Natural killer cell (primary cell): ENCODE results near the gene LYZL1. TPM values are rescaled to one million over a fixed set of nuclear protein-coding genes. Genes with fewer than 3 reads are reported as not detected.

Experiments used
- ATAC-seq, 3 donors: fragments of 150-1000 bp in 2 of 3; fragments of 200-7000 bp in 1 of 3; cut with Tn5 transposase; 1 replicate in 1 of 3; 2 replicates in 2 of 3; pipeline ENCODE4 v1.10.0; 2021; ENCODE audit warnings: mild to moderate bottlenecking in 2 of 3, moderate library complexity in 2 of 3
- DNase-seq, 2 donors: peaks; one replicate each; pipeline versions ENCODE4 v3.0.0 to v3.0.0-alpha.2; 2013 to 2021; ENCODE audit warnings: mixed read lengths in 1 of 2
- H3K27ac ChIP-seq: one replicate; pipeline ENCODE4 v1.5.1; 2013; ENCODE audit warnings: mild to moderate bottlenecking, low read length
- H3K27me3 ChIP-seq: one replicate; pipeline ENCODE4 v1.6.1; 2013; ENCODE audit warnings: low read length; ENCODE audit not compliant: control insufficient read depth, insufficient read depth
- H3K36me3 ChIP-seq: one replicate; pipeline ENCODE4 v1.6.1; 2013; ENCODE audit warnings: low read length; ENCODE audit not compliant: control insufficient read depth, insufficient read depth
- H3K4me1 ChIP-seq: one replicate; pipeline ENCODE4 v1.6.1; 2013; ENCODE audit warnings: low read length; ENCODE audit not compliant: control insufficient read depth, insufficient read depth
- H3K4me3 ChIP-seq: one replicate; pipeline ENCODE4 v1.5.1; 2013; ENCODE audit warnings: low read length
- H3K9me3 ChIP-seq: one replicate; pipeline ENCODE4 v1.6.1; 2013; ENCODE audit warnings: low read length; ENCODE audit not compliant: control insufficient read depth, insufficient read depth
- H3K27ac Mint-ChIP-seq, 2 donors: one replicate each; pipeline ENCODE4 v1.8.0; 2022; ENCODE audit warnings: mild to moderate bottlenecking in 2 of 2, mixed read lengths in 2 of 2, moderate library complexity in 1 of 2
- H3K27me3 Mint-ChIP-seq, 2 donors: one replicate each; pipeline ENCODE4 v1.8.0; 2022; ENCODE audit warnings: low read depth in 2 of 2, mixed read lengths in 2 of 2
- H3K36me3 Mint-ChIP-seq: one replicate; pipeline ENCODE4 v1.8.0; 2022; ENCODE audit warnings: mixed read lengths
- H3K4me1 Mint-ChIP-seq, 2 donors: one replicate each; pipeline ENCODE4 v1.8.0; 2022; ENCODE audit warnings: mixed read lengths in 2 of 2
- H3K4me3 Mint-ChIP-seq: one replicate; pipeline ENCODE4 v1.8.0; 2022; ENCODE audit warnings: mild to moderate bottlenecking, moderate library complexity, mixed read lengths
- H3K9me3 Mint-ChIP-seq, 2 donors: one replicate each; pipeline ENCODE4 v1.8.0; 2022; ENCODE audit warnings: mixed read lengths in 2 of 2
- WGBS: methylation state at CpG from one replicate; pipeline ENCODE4 v1.1.7; 2013; ENCODE audit warnings: missing lambda C conversion rate; ENCODE audit not compliant: insufficient coverage; 5-methylcytosine and 5-hydroxymethylcytosine counted together
- intact Hi-C: fragments of 100-400 bp; cut with micrococcal nuclease; formaldehyde crosslinking; loops from one replicate; pipeline ENCODE4 v1.14.2; 2022
- total RNA-seq, 4 donors: library from RNA; stranded (reverse); fragments of 120-200 nt in 1 of 4; gene quantifications; one replicate each; pipeline versions ENCODE4 v1.2.3 to v1.2.4, GENCODE V29; 2013 to 2022
- TF ChIP-seq, protein P1 (sequence below): fragments of 200-600 bp; IDR thresholded peaks from one replicate; pipeline ENCODE4 v1.8.0; 2022; ENCODE audit warnings: antibody characterized with exemption

Gene LYZL1
- total RNA-seq, 3 donors from 2014 or later (not counting 1 experiment from before 2014, with no cell fraction given), result not detected

GRCh38 chr10:29323367-29323766, 34.5 kb downstream of the LYZL1 start:
- ATAC-seq (no peak), DNase-seq (no peak)
- H3K4me1 Mint-ChIP-seq, result peaks cover 3% of the 10 kb centered on the region in 2 donors
- Histone ChIP-seq H3K27ac (no peak overlapping the region), H3K4me1 (peaks cover 8% of the 10 kb centered on the region), H3K27me3 (no peaks in the 10 kb centered on the region), H3K36me3 (no peaks in the 10 kb centered on the region), H3K9me3 (no peaks in the 10 kb centered on the region), H3K4me3 (no peak overlapping the region)
- WGBS, result 11% methylated on average over 5 of the region's 5 CpGs
- TF ChIP-seq, protein P1, sequence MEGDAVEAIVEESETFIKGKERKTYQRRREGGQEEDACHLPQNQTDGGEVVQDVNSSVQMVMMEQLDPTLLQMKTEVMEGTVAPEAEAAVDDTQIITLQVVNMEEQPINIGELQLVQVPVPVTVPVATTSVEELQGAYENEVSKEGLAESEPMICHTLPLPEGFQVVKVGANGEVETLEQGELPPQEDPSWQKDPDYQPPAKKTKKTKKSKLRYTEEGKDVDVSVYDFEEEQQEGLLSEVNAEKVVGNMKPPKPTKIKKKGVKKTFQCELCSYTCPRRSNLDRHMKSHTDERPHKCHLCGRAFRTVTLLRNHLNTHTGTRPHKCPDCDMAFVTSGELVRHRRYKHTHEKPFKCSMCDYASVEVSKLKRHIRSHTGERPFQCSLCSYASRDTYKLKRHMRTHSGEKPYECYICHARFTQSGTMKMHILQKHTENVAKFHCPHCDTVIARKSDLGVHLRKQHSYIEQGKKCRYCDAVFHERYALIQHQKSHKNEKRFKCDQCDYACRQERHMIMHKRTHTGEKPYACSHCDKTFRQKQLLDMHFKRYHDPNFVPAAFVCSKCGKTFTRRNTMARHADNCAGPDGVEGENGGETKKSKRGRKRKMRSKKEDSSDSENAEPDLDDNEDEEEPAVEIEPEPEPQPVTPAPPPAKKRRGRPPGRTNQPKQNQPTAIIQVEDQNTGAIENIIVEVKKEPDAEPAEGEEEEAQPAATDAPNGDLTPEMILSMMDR, result no peak
- peaks cover 7 to 10% of the 10 kb centered on the region in 2 donors for H3K27me3 Mint-ChIP-seq
- no peaks in the 10 kb centered on the region for H3K36me3 Mint-ChIP-seq
- intact Hi-C loops, result no loop called here
- no peak overlapping the region for H3K27ac Mint-ChIP-seq
- no peak overlapping the region for H3K4me3 Mint-ChIP-seq
- H3K9me3 Mint-ChIP-seq, result no peaks in the 10 kb centered on the region

DNA sequence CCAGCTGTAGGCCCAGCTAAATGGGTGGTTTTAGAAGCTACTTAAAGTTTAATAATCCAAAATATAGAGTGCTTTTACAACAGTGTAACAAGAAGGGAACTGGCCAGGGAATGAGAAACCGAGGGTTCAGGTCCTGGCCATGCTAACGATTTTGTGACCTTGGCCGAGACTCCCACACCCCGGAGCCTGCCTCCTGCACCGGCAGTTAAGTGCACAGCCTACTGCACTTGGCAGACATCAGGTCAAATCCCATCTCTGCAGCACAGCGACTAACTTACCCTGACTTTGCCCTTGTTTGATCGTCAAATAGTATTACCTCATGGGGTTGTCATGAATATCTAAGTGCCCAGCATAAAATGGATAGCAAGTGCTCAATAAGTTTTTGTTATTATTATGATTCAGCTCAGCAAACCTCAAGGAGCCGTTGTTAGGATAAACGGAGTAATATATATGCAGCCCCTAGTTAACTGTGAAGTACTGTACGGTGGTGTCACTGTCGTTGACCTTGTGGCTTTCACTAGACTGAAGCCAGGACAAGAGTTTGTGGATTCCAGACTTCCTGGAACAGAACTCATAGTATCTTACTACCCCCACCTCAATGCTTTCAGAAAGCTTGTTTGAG, 35.5 kb downstream of the LYZL1 start:
- no peak overlapping the region for H3K4me3 Mint-ChIP-seq
- TF ChIP-seq, protein P1, result no peak
- no peaks in the 10 kb centered on the region for H3K9me3 Mint-ChIP-seq
- 83% methylated on average over 11 of the region's 11 CpGs for WGBS
- H3K9me3 ChIP-seq, result no peaks in the 10 kb centered on the region
- no peaks in the 10 kb centered on the region for H3K36me3 Mint-ChIP-seq
- no peaks in the 10 kb centered on the region for H3K27me3 ChIP-seq
- H3K4me3 ChIP-seq, result no peak overlapping the region
- H3K27me3 Mint-ChIP-seq, result peaks cover under 1 to 4% of the 10 kb centered on the region in 2 donors
- no peak overlapping the region for H3K27ac Mint-ChIP-seq
- intact Hi-C loops, result no loop called here
- DNase-seq (no peak), ATAC-seq (no peak)
- no peaks in the 10 kb centered on the region for H3K4me1 Mint-ChIP-seq
- H3K27ac ChIP-seq, result no peak overlapping the region
- no peaks in the 10 kb centered on the region for H3K36me3 ChIP-seq
- H3K4me1 ChIP-seq, result peaks cover 3% of the 10 kb centered on the region

DNA sequence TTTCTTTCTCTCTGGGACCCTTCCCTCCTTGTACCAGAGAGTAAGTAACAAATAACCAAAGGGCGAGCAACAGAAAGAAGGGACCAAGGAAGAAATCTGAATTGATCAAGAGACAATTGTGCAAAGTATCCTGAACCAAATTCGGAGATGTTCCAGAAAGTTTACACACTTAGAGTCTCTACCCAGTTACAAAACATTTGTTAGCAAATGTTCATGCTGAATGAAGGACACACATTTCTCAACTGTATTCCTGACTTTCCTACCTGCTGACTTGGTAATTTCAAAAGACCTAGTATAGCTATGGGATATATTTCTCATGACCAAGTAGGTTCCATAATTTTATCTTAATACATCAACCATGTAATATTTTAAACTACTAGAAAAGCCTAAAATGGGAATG, 37.4 kb downstream of the LYZL1 start:
- intact Hi-C loops, result no loop called here
- Histone ChIP-seq H3K4me1 (peaks cover 2% of the 10 kb centered on the region), H3K4me3 (no peak overlapping the region), H3K9me3 (no peaks in the 10 kb centered on the region), H3K27me3 (no peaks in the 10 kb centered on the region), H3K27ac (no peak overlapping the region), H3K36me3 (no peaks in the 10 kb centered on the region)
- no peak for ATAC-seq
- Mint-ChIP-seq H3K4me1 (no peaks in the 10 kb centered on the region), H3K4me3 (no peak overlapping the region), H3K9me3 (no peaks in the 10 kb centered on the region), H3K36me3 (no peaks in the 10 kb centered on the region), H3K27ac (no peak overlapping the region), H3K27me3 (peaks cover 0 to 4% of the 10 kb centered on the region in 2 donors)
- DNase-seq, result no peak
- WGBS, result 62% methylated on average over 2 of the region's 2 CpGs
- TF ChIP-seq, protein P1, result no peak
